Measurements from ENCODE around the gene DOK7. TPM values are rescaled to one million over a fixed set of nuclear protein-coding genes. Genes with fewer than 3 reads are reported as not detected.

Gene DOK7
- total RNA-seq, 1 experiment from 2014 or later = 7.6 TPM

- Histone ChIP-seq H3K36me3 (ENCODE audit: low read depth) (no peaks in the 10 kb centered on the region), H3F3A (ENCODE audit: insufficient read depth, low read depth) (peaks cover 4% of the 10 kb centered on the region; the same call in 1 of the 2 replicates), H3K27me3 (ENCODE audit: insufficient read depth, low read depth) (no peaks in the 10 kb centered on the region), H3K79me2 (ENCODE audit: low read depth) (no peaks in the 10 kb centered on the region), H3K9me3 (ENCODE audit: insufficient read depth, low read depth) (no peaks in the 10 kb centered on the region), H3K4me1 (replicated peaks; ENCODE audit: insufficient read depth) (peaks cover 10% of the 10 kb centered on the region), H3K4me2 (no peak overlapping the region), H3K27ac (no peak overlapping the region), H2AFZ (no peak overlapping the region), H4K20me1 (ENCODE audit: insufficient read depth) (no peaks in the 10 kb centered on the region), H3K9me2 (ENCODE audit: insufficient read depth) (no peaks in the 10 kb centered on the region), H3K4me3 (no peak overlapping the region)
- CTCF ChIA-PET = no interaction called here
- intact Hi-C loops (cut with micrococcal nuclease; ENCODE audit: unreplicated experiment) = no loop called here
- no TSS peak for BruUV-seq (replicated peaks)
- no peak for DNase-seq
- POLR2A ChIA-PET (ENCODE audit: unreplicated experiment) = no interaction called here
- TF ChIP-seq EZH2 (IDR thresholded peaks at IDR 0.05; ENCODE audit: low read depth) = no peak
- TF ChIP-seq, protein P1, sequence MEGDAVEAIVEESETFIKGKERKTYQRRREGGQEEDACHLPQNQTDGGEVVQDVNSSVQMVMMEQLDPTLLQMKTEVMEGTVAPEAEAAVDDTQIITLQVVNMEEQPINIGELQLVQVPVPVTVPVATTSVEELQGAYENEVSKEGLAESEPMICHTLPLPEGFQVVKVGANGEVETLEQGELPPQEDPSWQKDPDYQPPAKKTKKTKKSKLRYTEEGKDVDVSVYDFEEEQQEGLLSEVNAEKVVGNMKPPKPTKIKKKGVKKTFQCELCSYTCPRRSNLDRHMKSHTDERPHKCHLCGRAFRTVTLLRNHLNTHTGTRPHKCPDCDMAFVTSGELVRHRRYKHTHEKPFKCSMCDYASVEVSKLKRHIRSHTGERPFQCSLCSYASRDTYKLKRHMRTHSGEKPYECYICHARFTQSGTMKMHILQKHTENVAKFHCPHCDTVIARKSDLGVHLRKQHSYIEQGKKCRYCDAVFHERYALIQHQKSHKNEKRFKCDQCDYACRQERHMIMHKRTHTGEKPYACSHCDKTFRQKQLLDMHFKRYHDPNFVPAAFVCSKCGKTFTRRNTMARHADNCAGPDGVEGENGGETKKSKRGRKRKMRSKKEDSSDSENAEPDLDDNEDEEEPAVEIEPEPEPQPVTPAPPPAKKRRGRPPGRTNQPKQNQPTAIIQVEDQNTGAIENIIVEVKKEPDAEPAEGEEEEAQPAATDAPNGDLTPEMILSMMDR (conservative IDR thresholded peaks at IDR 0.05) = no peak
Observed at GRCh38 chr4:3449047-3449573, 14.0 kb upstream of the DOK7 start.

DNA sequence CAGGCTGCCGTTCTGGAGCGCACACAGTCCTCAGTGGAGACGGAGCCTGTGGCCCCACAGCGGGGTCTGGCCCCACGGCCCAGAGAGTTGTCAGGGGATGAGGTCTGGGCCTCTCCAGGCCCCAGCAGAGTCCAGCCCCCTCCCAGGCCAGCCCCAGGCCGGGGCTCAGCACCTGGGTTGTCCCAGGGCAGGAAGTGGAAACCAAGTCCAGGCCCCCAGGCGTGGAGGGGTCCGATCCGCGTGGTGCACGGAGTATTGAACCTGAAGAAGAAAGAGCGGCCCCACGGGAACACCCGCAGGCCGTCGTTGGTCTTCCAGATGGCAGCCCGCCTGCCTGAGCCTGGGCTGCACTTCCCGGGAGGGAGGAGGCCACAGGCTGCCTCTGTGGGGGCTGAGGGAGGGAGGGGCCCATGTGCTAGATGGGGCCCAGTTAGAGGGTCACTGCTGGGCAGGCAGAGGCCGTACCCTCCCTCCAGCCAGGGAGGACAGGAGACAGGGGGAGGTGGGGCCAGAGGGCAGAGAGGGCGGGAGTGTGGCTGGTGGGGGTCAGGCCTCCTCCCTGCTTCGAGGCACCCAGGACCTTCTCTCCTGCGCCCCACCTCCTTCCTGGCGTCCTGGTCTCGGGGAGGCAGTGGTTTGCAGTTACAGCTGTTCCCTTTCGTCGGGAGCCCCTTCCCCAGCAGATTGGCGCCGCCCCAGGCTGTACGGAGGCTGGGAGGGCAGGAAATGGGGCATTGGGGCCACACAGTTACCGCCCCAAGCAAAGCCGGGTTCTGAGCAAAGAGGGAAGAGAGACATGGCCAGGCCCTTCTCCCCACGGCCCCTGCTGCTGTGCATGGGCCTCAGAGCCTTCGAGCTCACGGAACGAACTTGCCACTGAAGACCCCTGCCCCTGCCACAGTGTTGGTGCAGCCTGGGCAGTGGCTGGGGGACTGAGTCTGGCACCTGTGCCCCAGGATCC lies 13.3 kb upstream of the DOK7 start:
- CTCF ChIA-PET = interaction anchor here (0.6 kb wide), 1 partner anchor 112 kb away, joined by 4 read pairs; no protein-coding TSS in a partner anchor
- TF ChIP-seq, protein P1 (conservative IDR thresholded peaks at IDR 0.05) = no peak
- intact Hi-C loops (cut with micrococcal nuclease; ENCODE audit: unreplicated experiment) = no loop called here
- H3K4me2 ChIP-seq = no peak overlapping the region
- H3K27ac ChIP-seq = no peak overlapping the region
- no peaks in the 10 kb centered on the region for H3K79me2 ChIP-seq (ENCODE audit: low read depth)
- H3K4me3 ChIP-seq = no peak overlapping the region
- H3K9me2 ChIP-seq (ENCODE audit: insufficient read depth) = no peaks in the 10 kb centered on the region
- no peaks in the 10 kb centered on the region for H4K20me1 ChIP-seq (ENCODE audit: insufficient read depth)
- H3K36me3 ChIP-seq (ENCODE audit: low read depth) = no peaks in the 10 kb centered on the region
- peaks cover 10% of the 10 kb centered on the region for H3K4me1 ChIP-seq (replicated peaks; ENCODE audit: insufficient read depth)
- H2AFZ ChIP-seq = no peak overlapping the region
- peaks cover 4% of the 10 kb centered on the region; the same call in 1 of the 2 replicates for H3F3A ChIP-seq (ENCODE audit: insufficient read depth, low read depth)
- no peak for DNase-seq
- no TSS peak for BruUV-seq (replicated peaks)
- POLR2A ChIA-PET (ENCODE audit: unreplicated experiment) = no interaction called here
- H3K27me3 ChIP-seq (ENCODE audit: insufficient read depth, low read depth) = no peaks in the 10 kb centered on the region
- H3K9me3 ChIP-seq (ENCODE audit: insufficient read depth, low read depth) = no peaks in the 10 kb centered on the region

- TF ChIP-seq, protein P1 (conservative IDR thresholded peaks at IDR 0.05) = no peak
- no peak for TF ChIP-seq EZH2 (IDR thresholded peaks at IDR 0.05; ENCODE audit: low read depth)
- H3K4me3 ChIP-seq = no peak overlapping the region
- peaks cover 4% of the 10 kb centered on the region; the same call in 1 of the 2 replicates for H3F3A ChIP-seq (ENCODE audit: insufficient read depth, low read depth)
- H3K36me3 ChIP-seq (ENCODE audit: low read depth) = no peaks in the 10 kb centered on the region
- H3K27me3 ChIP-seq (ENCODE audit: insufficient read depth, low read depth) = no peaks in the 10 kb centered on the region
- CTCF ChIA-PET = interaction anchor here (0.6 kb wide), 1 partner anchor 113 kb away, joined by 4 read pairs; no protein-coding TSS in a partner anchor
- no peaks in the 10 kb centered on the region for H3K79me2 ChIP-seq (ENCODE audit: low read depth)
- DNase-seq = no peak
- peaks cover 10% of the 10 kb centered on the region for H3K4me1 ChIP-seq (replicated peaks; ENCODE audit: insufficient read depth)
- no peak overlapping the region for H3K4me2 ChIP-seq
- H3K27ac ChIP-seq = no peak overlapping the region
- no peaks in the 10 kb centered on the region for H4K20me1 ChIP-seq (ENCODE audit: insufficient read depth)
- no peaks in the 10 kb centered on the region for H3K9me2 ChIP-seq (ENCODE audit: insufficient read depth)
- no TSS peak for BruUV-seq (replicated peaks)
- intact Hi-C loops (cut with micrococcal nuclease; ENCODE audit: unreplicated experiment) = no loop called here
- no peak overlapping the region for H2AFZ ChIP-seq
- POLR2A ChIA-PET (ENCODE audit: unreplicated experiment) = no interaction called here
- no peaks in the 10 kb centered on the region for H3K9me3 ChIP-seq (ENCODE audit: insufficient read depth, low read depth)
Observed at GRCh38 chr4:3450643-3451042, 12.5 kb upstream of the DOK7 start.

Data from PC-9 (cell line).